Fibroblast of lung (primary cell): ENCODE results near the gene COG8. TPM values are rescaled to one million over a fixed set of nuclear protein-coding genes. Genes with fewer than 3 reads are reported as not detected.

Experiments
- DNase-seq, 2 donors: peaks; one replicate each; pipeline versions ENCODE4 v3.0.0 to v3.0.0-alpha.2; 2010; ENCODE audit warnings: low read depth in 2 of 2
- H2AFZ ChIP-seq: 2 replicates; pipeline ENCODE4 v1.5.1; 2012; ENCODE audit warnings: low read length, control low read depth, inconsistent platforms
- H3K27ac ChIP-seq: 2 replicates; pipeline ENCODE4 v1.5.1; 2011; ENCODE audit warnings: low read length, control low read depth; ENCODE audit not compliant: insufficient read depth
- H3K27me3 ChIP-seq: 2 replicates; pipeline ENCODE4 v1.5.1; 2011; ENCODE audit warnings: mild to moderate bottlenecking, low read length; ENCODE audit not compliant: control insufficient read depth, insufficient read depth
- H3K36me3 ChIP-seq: 2 replicates; pipeline ENCODE4 v1.5.1; 2011; ENCODE audit warnings: low read length; ENCODE audit not compliant: control insufficient read depth, insufficient read depth
- H3K4me1 ChIP-seq: 2 replicates; pipeline ENCODE4 v1.5.1; 2011; ENCODE audit warnings: low read length; ENCODE audit not compliant: control insufficient read depth, insufficient read depth; ENCODE audit errors: extremely low read depth
- H3K4me2 ChIP-seq: 2 replicates; pipeline ENCODE4 v1.5.1; 2011; ENCODE audit warnings: low read length, control low read depth; ENCODE audit not compliant: insufficient read depth; ENCODE audit errors: extremely low read depth
- H3K4me3 ChIP-seq, 4 experiments: fragments of 200-600 bp in 1 of 4; sonication (generic) in 1 of 4; replicated peaks in 1 of 4; 2 replicates each; pipeline ENCODE4 v1.5.1; 2011 to 2016; ENCODE audit warnings: low read length in 4 of 4, low read depth in 3 of 4, mild to moderate bottlenecking in 3 of 4, control low read depth in 2 of 4, inconsistent platforms in 1 of 4, mixed read lengths in 1 of 4; ENCODE audit not compliant: insufficient read depth in 1 of 4; ENCODE audit errors: control extremely low read depth in 1 of 4
- H3K79me2 ChIP-seq: 2 replicates; pipeline ENCODE4 v1.5.1; 2012; ENCODE audit warnings: mild to moderate bottlenecking, low read length, inconsistent platforms; ENCODE audit not compliant: control insufficient read depth, insufficient read depth
- H3K9ac ChIP-seq: 2 replicates; pipeline ENCODE4 v1.5.1; 2011; ENCODE audit warnings: mild to moderate bottlenecking, low read length, control low read depth; ENCODE audit not compliant: insufficient read depth
- H3K9me3 ChIP-seq: 2 replicates; pipeline ENCODE4 v1.5.1; 2012; ENCODE audit warnings: low read depth, low read length; ENCODE audit not compliant: control insufficient read depth, insufficient read depth
- H4K20me1 ChIP-seq: 2 replicates; pipeline ENCODE4 v1.5.1; 2011; ENCODE audit warnings: low read length; ENCODE audit not compliant: control insufficient read depth, insufficient read depth; ENCODE audit errors: extremely low read depth
- EZH2 ChIP-seq: IDR thresholded peaks from 2 replicates; pipeline ENCODE4 v1.5.1; 2012; ENCODE audit warnings: low read length, control low read depth, mild to moderate bottlenecking; ENCODE audit errors: missing control alignments
- polyA plus RNA-seq, 2 donors: library from polyadenylated mRNA; depleted of rRNA in 1 of 2; stranded (reverse) in 1 of 2; unstranded in 1 of 2; fragments of >200 nt; gene quantifications; 2 replicates each; pipeline ENCODE4 v1.2.1, GENCODE V29; 2011 to 2012; ENCODE audit warnings: missing spikeins in 1 of 2
- total RNA-seq: library from RNA; depleted of rRNA; stranded (reverse); fragments of >200 nt; gene quantifications from 2 replicates; pipeline ENCODE4 v1.2.1, GENCODE V29; 2014
- TF ChIP-seq, protein P1 (sequence below), 2 donors: IDR thresholded peaks in 1 of 2; conservative IDR thresholded peaks in 1 of 2; 1 replicate in 1 of 2; 2 replicates in 1 of 2; pipeline ENCODE4 v1.5.1; 2011 to 2012; ENCODE audit warnings: low read length in 2 of 2, control low read depth in 1 of 2, inconsistent platforms in 1 of 2, low read depth in 1 of 2, mild to moderate bottlenecking in 1 of 2

The COG8 gene
- total and polyA plus RNA-seq, 2 donors (not counting 1 experiment from before 2014, with no cell fraction given), result 20.0 to 29.2 TPM

DNA sequence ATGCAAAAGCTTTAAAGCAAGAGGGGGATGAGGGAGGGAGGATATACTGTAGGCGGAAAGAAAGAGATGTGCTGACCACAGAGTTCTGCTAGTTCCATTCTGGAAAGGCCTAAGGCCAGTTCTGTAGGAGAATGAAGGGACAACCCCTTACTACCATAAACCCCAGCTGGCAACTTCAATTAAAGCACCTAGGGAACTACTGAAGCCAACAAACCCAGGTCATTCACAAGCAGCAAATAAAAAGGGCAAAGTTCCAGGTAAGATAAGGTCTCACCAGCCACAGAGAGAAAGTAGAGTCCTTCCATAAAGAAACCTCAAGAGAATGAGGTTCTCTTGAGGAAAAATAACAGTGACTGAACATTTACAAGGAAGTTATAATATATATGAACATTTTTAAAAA lies 33.7 kb upstream of the COG8 start:
- Histone ChIP-seq H3K27me3 (no peaks in the 10 kb centered on the region), H3K27ac (no peak overlapping the region), H3K4me3 (no peak overlapping the region), H3K9ac (no peak overlapping the region), H2AFZ (no peak overlapping the region), H3K79me2 (no peaks in the 10 kb centered on the region), H3K9me3 (no peaks in the 10 kb centered on the region), H3K36me3 (peaks cover 7% of the 10 kb centered on the region), H3K4me1 (no peaks in the 10 kb centered on the region), H3K4me2 (no peak overlapping the region), H4K20me1 (no peaks in the 10 kb centered on the region)
- DNase-seq, result no peak
- TF ChIP-seq, protein P1, sequence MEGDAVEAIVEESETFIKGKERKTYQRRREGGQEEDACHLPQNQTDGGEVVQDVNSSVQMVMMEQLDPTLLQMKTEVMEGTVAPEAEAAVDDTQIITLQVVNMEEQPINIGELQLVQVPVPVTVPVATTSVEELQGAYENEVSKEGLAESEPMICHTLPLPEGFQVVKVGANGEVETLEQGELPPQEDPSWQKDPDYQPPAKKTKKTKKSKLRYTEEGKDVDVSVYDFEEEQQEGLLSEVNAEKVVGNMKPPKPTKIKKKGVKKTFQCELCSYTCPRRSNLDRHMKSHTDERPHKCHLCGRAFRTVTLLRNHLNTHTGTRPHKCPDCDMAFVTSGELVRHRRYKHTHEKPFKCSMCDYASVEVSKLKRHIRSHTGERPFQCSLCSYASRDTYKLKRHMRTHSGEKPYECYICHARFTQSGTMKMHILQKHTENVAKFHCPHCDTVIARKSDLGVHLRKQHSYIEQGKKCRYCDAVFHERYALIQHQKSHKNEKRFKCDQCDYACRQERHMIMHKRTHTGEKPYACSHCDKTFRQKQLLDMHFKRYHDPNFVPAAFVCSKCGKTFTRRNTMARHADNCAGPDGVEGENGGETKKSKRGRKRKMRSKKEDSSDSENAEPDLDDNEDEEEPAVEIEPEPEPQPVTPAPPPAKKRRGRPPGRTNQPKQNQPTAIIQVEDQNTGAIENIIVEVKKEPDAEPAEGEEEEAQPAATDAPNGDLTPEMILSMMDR (conservative IDR thresholded peaks at IDR 0.05 in 1 of 2, IDR thresholded peaks at IDR 0.05 in 1 of 2; ENCODE audit: low read depth in 1 of 2, low read length in 2 of 2), result no peak

DNA sequence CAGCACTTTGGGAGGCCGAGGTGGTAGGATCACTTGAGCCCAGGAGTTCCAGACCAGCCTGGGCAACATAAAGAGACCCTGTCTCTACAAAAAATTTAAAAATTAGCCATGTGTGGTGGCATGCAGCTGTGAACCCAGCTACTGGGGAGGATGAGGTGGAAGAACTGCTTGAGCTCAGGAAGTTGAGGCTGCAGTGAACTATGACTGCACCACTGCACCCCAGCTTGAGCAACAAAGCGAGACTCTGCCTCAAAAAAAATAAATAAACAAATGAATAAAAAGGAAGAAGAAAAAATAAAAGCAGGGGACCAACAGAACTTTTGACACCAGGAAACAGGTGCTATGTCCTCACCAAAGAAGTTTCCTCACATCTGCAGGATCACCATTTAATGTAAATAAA lies 32.2 kb upstream of the COG8 start:
- Histone ChIP-seq H3K27me3 (no peaks in the 10 kb centered on the region), H2AFZ (no peak overlapping the region), H4K20me1 (no peaks in the 10 kb centered on the region), H3K9ac (no peak overlapping the region), H3K36me3 (peaks cover 8% of the 10 kb centered on the region), H3K79me2 (no peaks in the 10 kb centered on the region), H3K4me1 (no peaks in the 10 kb centered on the region), H3K27ac (no peak overlapping the region), H3K9me3 (no peaks in the 10 kb centered on the region), H3K4me3 (no peak overlapping the region), H3K4me2 (no peak overlapping the region)
- DNase-seq, result no peak
- TF ChIP-seq, protein P1 (conservative IDR thresholded peaks at IDR 0.05 in 1 of 2, IDR thresholded peaks at IDR 0.05 in 1 of 2; ENCODE audit: low read depth in 1 of 2, low read length in 2 of 2), result no peak
- no peak for TF ChIP-seq EZH2

DNA sequence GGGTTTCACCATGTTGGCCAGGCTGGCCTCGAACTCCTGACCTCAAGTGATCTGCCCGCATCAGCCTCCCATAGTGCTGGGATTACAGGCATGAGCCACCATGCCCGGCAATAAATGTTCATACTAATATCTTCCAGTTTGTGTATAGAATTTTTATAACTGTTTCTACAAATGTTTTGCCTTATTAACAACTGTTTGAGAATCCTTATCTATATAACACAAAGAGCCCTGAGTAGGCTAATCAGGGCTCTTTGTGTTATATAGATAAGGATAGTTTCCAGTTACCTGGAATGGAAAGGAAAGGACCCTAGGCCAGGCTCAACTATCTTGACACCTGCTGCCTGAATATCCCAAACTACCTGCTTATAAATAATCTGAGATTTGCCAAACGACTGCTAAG lies 29.5 kb upstream of the COG8 start:
- no peaks in the 10 kb centered on the region for H3K79me2 ChIP-seq
- no peak overlapping the region for H3K4me2 ChIP-seq
- H3K27ac ChIP-seq, result no peak overlapping the region
- H3K27me3 ChIP-seq, result no peaks in the 10 kb centered on the region
- DNase-seq, result no peak
- H3K4me3 ChIP-seq, result no peak overlapping the region
- no peak overlapping the region for H2AFZ ChIP-seq
- H3K36me3 ChIP-seq, result peaks cover 12% of the 10 kb centered on the region
- TF ChIP-seq EZH2, result no peak
- TF ChIP-seq, protein P1 (conservative IDR thresholded peaks at IDR 0.05 in 1 of 2, IDR thresholded peaks at IDR 0.05 in 1 of 2; ENCODE audit: low read depth in 1 of 2, low read length in 2 of 2), result no peak
- H3K4me1 ChIP-seq, result no peaks in the 10 kb centered on the region
- no peaks in the 10 kb centered on the region for H3K9me3 ChIP-seq
- H4K20me1 ChIP-seq, result no peaks in the 10 kb centered on the region
- H3K9ac ChIP-seq, result no peak overlapping the region
